VCaP (cell line): ENCODE measurements around the gene CBLC.

Source experiments
- H3K27ac ChIP-seq: fragments of 450-650 bp; 2 replicates; pipeline ENCODE4 v1.5.1; 2017
- TF ChIP-seq, protein P1 (sequence below): fragments of 450-650 bp; conservative IDR thresholded peaks from 2 replicates; pipeline ENCODE4 v1.5.1; 2017; ENCODE audit warnings: mild to moderate bottlenecking, moderate library complexity

CBLC gene

DNA sequence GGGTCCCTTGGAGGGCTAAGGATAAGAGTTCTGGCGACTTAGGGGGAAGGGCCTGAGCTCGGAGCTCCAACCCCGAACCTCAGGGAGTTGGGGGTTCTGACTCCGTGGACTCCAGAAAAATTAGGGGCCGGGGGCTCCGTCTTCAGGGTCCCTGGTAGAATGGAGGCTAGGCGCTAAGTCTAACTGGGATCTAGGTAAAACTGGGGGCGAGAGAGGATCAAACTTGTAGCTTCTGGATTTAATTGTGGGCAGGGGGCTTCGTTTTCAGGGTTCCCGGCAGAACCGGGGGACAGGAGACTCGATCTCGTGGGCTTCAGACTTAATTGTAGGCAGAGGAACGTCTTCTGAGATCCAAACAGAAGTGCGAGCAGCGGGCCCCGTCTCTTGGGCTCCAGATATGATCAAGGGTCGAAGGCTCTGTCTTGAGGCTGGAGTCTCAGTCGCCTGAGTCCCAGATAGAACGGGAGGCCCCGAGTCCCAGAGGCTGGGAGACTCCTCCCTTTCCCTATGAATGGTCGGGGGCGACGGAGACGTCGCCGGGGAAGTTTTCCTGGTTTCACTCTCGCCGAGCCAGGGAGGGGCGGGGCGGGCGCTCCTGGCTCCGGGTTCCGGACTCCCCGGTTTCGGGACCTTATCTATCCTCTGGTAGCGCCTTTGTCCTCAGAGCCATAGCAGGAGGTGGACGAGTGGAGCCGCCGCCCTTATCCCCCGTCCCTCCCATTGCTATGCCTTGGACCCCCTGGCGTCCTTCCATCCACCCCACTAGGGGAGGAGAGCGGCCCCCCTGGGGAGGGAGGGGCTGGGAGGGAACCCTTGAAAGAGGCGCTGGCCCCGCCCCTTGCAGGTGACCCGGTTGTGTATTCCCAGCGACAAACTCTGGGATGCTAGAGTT is 69.7 kb downstream of the CBLC start:
- H3K27ac ChIP-seq, result peak overlapping the region; percentile 97
- TF ChIP-seq, protein P1, sequence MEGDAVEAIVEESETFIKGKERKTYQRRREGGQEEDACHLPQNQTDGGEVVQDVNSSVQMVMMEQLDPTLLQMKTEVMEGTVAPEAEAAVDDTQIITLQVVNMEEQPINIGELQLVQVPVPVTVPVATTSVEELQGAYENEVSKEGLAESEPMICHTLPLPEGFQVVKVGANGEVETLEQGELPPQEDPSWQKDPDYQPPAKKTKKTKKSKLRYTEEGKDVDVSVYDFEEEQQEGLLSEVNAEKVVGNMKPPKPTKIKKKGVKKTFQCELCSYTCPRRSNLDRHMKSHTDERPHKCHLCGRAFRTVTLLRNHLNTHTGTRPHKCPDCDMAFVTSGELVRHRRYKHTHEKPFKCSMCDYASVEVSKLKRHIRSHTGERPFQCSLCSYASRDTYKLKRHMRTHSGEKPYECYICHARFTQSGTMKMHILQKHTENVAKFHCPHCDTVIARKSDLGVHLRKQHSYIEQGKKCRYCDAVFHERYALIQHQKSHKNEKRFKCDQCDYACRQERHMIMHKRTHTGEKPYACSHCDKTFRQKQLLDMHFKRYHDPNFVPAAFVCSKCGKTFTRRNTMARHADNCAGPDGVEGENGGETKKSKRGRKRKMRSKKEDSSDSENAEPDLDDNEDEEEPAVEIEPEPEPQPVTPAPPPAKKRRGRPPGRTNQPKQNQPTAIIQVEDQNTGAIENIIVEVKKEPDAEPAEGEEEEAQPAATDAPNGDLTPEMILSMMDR, result no peak

DNA sequence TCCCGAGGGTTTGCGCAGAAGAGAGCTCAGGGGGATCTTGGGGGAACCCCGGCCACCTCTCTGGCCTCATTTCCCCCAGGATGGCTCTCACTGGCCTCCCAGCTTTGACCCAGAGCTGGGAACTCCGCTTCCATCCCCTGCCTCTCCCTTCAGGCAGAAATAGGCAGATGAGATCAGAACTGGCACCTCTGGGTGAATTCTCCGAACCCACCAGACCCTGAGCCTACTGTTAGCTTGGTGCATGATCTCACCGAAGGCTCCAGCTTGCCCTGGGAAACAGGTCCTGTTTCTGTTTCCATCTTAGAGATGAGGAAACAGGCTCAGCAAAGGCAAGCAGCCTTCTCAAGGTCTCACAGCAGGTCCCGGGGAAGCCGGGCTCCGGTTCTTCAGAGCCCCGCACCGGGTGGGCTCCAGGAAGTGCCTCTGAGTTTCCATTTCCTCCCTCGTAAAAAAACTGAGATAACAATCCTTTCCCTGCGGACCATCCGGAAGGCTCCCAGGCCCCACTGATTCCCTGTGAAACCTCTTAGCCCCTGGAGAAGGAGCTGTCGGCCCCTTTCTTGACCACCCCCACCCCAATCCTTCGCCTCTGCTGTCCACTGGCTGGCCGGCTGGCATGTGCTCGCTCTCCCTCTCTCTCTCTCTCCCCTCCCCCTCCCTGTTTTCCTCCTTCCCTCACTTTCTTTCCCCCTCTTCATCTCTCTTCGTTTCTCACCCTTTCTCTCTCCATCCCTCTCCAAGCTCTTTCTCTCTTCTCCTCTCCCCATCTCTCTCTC is 70.5 kb downstream of the CBLC start:
- TF ChIP-seq, protein P1, result no peak
- H3K27ac ChIP-seq, result peak overlapping the region; percentile 97

DNA sequence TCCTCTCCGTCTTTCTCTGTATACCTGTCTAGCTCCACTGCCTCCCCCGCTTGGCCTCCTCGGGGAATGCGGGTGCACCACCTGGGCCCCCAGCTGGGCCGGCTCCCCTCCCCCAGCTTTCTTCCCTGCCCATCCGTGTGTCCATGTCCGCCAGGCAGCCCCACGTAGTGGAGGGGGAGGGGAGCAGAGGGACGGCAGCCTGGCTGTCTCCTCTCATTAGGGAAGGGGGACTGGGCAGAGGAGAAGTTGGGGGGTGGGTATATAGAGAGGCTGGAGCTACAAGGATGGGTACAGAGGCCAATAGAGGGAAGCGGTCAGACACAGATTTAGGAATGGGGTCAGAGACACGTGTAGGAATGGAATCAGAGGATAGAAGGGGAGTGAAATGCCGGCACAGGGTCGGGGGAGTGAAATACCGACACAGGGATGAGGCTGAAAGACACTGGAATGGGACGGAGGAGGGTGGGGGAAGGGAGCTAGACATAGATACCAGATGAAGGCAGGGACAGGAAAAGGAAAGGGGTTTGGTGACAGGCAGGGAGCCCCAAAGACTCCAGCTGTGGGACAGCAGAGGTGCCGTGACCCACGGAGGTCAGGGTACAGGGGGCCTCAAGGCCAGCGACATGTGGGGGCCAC is 71.2 kb downstream of the CBLC start:
- TF ChIP-seq, protein P1, result no peak
- peak overlapping the region; percentile 97 for H3K27ac ChIP-seq
